ENCODE data around the gene ETV3L. TPM values are rescaled to one million over a fixed set of nuclear protein-coding genes. Genes with fewer than 3 reads are reported as not detected.
"Not testable (repeated sequence)": the region's sequence is repeated elsewhere in the genome, so short reads cannot be mapped to it uniquely, and the experiment has no call there.

ETV3L gene
- polyA plus RNA-seq, 4 donors: 0.03 to 0.08 TPM; not detected in 2

- DNase-seq (ENCODE audit: low read depth in 4 of 4, low spot score in 3 of 4): no peak
These were observed 14.9 kb downstream of the ETV3L start for GRCh38 chr1:157084720-157085119.

- DNase-seq (ENCODE audit: low read depth in 4 of 4, low spot score in 3 of 4): no peak
These were observed 17.9 kb downstream of the ETV3L start for GRCh38 chr1:157081707-157082106.

DNA sequence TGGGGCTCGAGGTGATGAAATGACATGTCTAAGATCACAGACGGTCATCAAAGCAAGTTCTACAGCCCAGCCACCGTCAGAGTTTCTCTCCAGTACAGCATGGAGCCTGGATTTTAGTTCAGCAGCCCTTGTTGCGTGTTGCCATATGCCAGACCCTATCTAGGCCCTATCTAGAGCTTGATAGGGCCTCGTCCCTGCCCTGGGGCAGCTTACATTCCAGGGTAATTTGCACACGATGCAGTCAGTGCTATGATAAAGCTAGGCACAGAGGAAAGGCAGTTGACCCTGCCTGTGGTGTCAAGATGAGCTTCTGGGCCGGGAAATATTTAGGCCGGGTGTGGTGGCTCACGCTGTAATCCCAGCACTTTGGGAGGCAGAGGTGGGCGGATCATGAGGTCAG, 18.9 kb downstream of the ETV3L start:
- no peak for DNase-seq (ENCODE audit: low read depth in 4 of 4, low spot score in 3 of 4)

GRCh38 chr1:157077394-157077793, 22.2 kb downstream of the ETV3L start:
- DNase-seq (ENCODE audit: low read depth in 4 of 4, low spot score in 3 of 4): no peak

GRCh38 chr1:157073944-157074685, 25.5 kb downstream of the ETV3L start:
- DNase-seq (ENCODE audit: low read depth in 4 of 4, low spot score in 3 of 4): peak in 3 of 4 donors; percentile 28 to 55 (median 32)

DNA sequence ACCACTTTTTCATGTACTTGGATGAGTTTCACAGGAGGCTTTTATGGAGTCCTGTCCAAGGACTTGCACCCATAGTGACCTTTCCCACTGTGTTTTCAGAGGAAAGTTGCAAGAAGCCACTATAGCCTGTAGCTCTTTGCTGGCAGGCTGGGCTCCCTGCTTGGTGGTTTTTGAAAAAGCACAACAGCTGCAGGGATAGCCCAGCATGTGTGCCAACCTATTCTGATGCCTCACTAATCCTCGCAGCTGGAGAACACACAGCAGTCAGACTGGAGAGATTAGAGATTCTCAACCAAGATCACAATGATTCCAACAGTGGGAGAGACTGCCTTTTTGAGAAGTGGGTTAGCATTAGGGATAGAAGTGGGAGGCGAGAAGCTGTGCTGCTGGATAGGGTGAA, 30.0 kb downstream of the ETV3L start:
- DNase-seq (ENCODE audit: low read depth in 4 of 4, low spot score in 3 of 4): no peak

GRCh38 chr1:157059241-157059640, 40.4 kb downstream of the ETV3L start:
- not testable (repeated sequence) for DNase-seq (ENCODE audit: low read depth in 4 of 4, low spot score in 3 of 4)

- no peak for DNase-seq (ENCODE audit: low read depth in 4 of 4, low spot score in 3 of 4)
These were observed 43.3 kb downstream of the ETV3L start for GRCh38 chr1:157056269-157056668.

DNA sequence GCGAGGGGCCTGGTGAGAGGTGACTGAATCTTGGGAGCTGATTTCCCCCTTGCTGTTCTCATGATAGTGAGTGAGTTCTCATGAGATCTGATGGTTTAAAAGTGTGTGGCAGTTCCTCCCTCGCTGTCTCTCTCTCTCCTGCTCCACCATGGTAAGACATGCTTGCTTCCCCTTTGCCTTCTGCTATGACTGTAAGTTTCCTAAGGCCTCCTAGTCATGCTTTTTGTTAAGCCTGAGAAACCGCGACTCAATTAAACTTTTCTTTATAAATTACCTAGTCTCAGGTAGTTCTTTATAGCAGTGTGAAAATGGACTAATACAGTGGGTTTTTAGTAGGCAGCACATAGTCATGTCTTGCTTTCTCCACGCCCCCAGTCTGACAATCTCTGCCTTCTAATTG, 43.9 kb downstream of the ETV3L start:
- not testable (repeated sequence) for DNase-seq (ENCODE audit: low read depth in 4 of 4, low spot score in 3 of 4)

DNA sequence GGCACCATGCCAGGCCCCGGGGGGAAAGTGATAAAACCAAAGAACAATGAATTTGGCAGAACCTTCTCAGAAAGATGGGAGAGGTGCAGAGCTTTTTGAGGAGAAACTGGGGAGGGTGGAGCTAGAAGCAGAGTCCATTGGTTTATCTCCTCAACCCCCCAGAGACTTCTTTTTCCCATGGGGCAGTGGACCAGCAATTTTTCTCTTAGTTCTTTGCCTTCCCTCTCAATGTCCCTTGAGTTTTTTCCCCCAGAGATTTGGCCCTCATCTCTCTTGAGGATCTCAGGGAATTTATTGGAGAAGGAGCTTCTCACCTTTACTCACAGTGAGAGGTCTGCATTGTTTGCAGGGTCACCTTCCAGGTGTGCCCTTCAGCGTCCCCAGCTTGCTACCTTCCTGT, 48.8 kb downstream of the ETV3L start:
- DNase-seq (ENCODE audit: low read depth in 4 of 4, low spot score in 3 of 4): no peak

GRCh38 chr1:157047062-157047410, 52.6 kb downstream of the ETV3L start:
- no peak for DNase-seq (ENCODE audit: low read depth in 4 of 4, low spot score in 3 of 4)

- peak; percentile 79 to 87 (median 86) for DNase-seq (ENCODE audit: low read depth in 4 of 4, low spot score in 3 of 4)
These were observed 54.1 kb downstream of the ETV3L start, which contains the start of gene ARHGEF11 for GRCh38 chr1:157045250-157046218. Gene ARHGEF11 (minus strand): TSS chr1:157045742. CDS start chr1:157044330, 1,412 bp downstream.

GRCh38 chr1:157044326-157044725, 55.3 kb downstream of the ETV3L start:
- DNase-seq (ENCODE audit: low read depth in 4 of 4, low spot score in 3 of 4): no peak

GRCh38 chr1:157043685-157044084, 55.9 kb downstream of the ETV3L start:
- DNase-seq (ENCODE audit: low read depth in 4 of 4, low spot score in 3 of 4): no peak

GRCh38 chr1:157042846-157043245, 56.8 kb downstream of the ETV3L start:
- DNase-seq (ENCODE audit: low read depth in 4 of 4, low spot score in 3 of 4): no peak

Other genes starting within 250 kb of the ETV3L start
- 1 to 10 TPM; 1.5 to 2.8 (median 1.8) TPM for gene INSRR, start 240.7 kb downstream of the ETV3L start, polyA plus RNA-seq (ENCODE audit: insufficient read length in 4 of 4)
- 1 to 10 TPM in 3 of 4 donors, under 1 TPM in 1; 0.98 to 2.1 (median 1.3) TPM for gene NTRK1, start 238.9 kb downstream of the ETV3L start, polyA plus RNA-seq (ENCODE audit: insufficient read length in 4 of 4)
- gene PEAR1, start 206.1 kb downstream of the ETV3L start, polyA plus RNA-seq (ENCODE audit: insufficient read length in 4 of 4): 10 to 100 TPM; 21.4 to 22.6 (median 21.9) TPM
- under 1 TPM; 0.22 to 0.66 (median 0.33) TPM for gene LRRC71, start 179.2 kb downstream of the ETV3L start, polyA plus RNA-seq (ENCODE audit: insufficient read length in 4 of 4)
- 10 to 100 TPM; 29.8 to 33.9 (median 32.6) TPM for gene ARHGEF11, start 54.1 kb downstream of the ETV3L start, polyA plus RNA-seq (ENCODE audit: insufficient read length in 4 of 4)
- gene ETV3, start 38.6 kb upstream of the ETV3L start, polyA plus RNA-seq (ENCODE audit: insufficient read length in 4 of 4): 10 to 100 TPM; 23.7 to 29.1 (median 28.8) TPM